HG02938 (cell line): Measurements from ENCODE around the gene TRIM31.
"Not testable (repeated sequence)": the region's sequence is repeated elsewhere in the genome, so short reads cannot be mapped to it uniquely, and the experiment has no call there.

Experiments
- ATAC-seq: cut with Tn5 transposase; IDR thresholded peaks from one replicate; pipeline ENCODE4 v1.9.1; 2021; ENCODE audit warnings: mild to moderate bottlenecking, moderate library complexity; ENCODE audit not compliant: unreplicated experiment

The TRIM31 gene

GRCh38 chr6:30118691-30119090 lies 5.8 kb upstream of the TRIM31 start:
- not testable (repeated sequence) for ATAC-seq

DNA sequence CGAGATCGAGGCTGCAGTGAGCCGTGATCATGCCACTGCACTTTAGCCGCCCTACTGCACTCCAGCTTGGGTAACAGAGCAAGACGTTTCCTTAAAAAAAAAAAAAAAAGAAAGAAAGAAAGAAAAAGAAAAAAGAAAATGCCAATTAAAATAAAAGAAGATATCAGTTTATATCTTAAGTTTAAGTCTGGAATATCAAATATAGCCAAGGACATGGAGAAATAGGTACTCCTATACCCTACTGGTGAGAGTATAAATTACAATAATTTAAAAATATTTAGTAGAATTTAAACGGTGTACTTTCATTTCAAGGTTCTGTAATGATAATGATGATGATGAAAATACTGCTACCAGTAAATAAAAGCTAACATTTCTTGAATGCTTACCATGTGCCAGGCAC lies 3.8 kb upstream of the TRIM31 start:
- ATAC-seq, result no peak

DNA sequence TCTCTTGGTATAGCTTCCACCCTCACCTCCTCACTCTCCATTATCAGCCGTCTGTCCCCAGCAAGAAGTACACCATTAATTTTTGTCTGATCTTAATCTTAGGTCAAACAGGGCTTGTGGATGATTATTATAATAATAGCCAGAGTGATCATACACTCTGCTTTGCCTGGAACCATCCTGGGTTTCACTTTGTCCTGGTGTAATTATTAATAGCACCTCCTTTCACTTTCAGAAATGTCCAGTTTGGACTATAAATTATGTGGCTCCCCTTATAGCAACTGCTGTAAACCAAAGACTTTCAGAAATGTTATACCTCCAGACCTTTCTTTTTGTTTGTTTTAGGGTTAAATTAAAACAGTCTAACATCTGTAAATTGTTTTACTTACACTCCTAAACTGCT lies 951 bp upstream of the TRIM31 start:
- ATAC-seq, result no peak

DNA sequence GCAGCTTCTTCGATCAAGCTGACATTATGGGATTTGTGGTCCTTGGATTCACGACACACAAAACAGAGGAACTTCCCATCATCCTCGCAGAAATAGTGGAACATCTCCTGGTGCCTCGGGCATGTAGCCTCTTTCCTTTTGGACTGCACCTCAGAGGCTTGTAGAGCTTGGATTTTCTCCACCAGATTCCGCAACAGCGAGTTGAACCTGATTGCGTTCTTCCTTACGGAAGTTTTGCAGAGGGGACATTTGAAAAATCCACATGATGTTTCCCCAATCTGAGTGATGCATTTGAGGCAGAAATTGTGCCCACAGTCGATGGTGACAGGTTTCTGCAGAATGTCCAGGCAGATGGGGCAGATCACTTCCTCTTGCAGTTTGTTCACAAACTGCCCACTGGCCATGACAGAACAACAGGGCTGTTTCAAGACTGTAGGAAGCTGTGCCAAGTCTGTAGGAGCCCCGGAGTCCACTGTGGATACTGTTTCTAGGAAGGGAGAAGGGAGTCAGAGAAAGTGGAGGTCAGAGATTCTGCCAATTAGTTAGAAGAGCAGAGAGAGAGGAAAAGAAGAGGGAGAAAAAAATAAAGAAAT lies 392 bp downstream of the TRIM31 start:
- no peak for ATAC-seq

GRCh38 chr6:30111266-30111856 lies 1.5 kb downstream of the TRIM31 start:
- ATAC-seq, result no peak

- ATAC-seq, result no peak
Observed at GRCh38 chr6:30104661-30105060, 8.2 kb downstream of the TRIM31 start.

- ATAC-seq, result no peak
Observed at GRCh38 chr6:30103872-30104179, 9.1 kb downstream of the TRIM31 start.

GRCh38 chr6:30102970-30103871 lies 9.7 kb downstream of the TRIM31 start:
- peak; percentile 61 for ATAC-seq

DNA sequence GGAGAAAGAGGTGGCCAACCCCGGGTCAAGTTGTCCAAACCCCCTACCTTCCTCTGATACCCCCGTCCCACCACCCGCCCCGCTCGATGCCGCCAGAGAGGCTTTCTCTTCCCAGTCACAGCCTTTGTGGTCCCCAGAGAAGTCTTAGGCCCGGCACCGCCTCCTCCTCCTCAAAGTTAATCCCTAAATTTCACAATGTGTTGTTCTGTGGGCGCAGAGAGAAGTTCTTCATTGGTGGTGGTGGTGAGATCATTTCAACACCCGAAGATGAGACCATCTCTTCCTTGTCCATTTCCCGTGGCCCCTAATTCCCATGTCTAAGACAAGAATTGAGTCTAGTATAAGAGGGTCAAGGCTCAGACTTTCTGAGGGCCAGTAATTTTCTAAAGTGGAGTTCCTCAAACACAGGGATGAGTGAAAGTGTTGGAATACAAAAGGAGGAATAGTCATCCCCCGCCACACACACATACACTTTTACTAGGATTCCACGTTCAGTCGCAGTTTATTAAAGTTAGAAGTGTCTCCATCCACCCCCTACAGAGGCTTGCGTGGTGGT lies 10.4 kb downstream of the TRIM31 start:
- ATAC-seq, result no peak

DNA sequence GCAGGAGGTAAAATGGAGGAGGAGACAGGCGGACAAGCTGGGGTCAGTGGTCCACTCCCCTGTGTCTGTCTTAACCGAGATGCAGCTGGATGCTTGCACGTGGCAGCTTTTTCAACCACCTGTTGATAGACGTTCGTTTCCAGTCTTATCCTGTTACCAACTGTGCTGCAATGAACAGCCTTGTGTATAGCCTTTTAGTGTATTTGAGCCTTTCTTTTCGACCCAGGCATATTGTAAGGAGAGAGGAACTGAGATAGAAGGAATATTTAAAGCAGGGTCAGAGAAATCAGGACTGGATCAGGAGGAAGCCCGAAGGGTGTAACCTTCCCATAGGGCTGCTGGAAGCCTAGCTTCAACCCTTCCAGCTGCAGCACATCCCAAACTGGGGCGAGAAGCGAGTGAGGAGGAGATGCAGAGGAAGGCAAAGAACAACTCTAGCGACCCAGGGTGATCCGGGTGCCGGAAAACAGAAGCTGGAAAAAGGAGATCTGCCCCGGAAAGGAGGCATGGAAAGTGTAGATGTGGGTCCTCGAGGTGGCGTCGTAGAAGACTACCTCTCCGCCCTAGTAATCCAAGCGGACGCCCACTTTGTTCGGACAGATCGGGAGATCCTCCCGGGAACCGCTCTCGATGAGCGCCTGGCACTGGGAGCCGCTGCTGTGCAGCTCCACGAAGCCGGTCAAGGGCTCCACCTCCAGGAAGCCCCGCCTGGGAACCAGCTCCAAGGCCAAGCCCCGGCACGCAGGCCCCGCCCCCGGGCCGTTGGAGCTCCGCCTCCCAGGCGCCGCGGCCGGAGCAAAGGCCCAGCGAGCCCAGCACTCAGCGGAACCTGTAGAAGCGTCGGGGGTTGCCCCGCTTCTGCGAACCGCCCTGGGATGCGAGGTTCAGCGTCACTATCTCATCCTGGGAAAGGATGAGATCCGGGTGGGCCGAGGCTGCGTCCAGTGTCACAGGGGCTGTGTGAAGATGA lies 11.2 kb downstream of the TRIM31 start:
- ATAC-seq, result no peak

- ATAC-seq, result no peak
Observed at GRCh38 chr6:30100585-30101443, 12.1 kb downstream of the TRIM31 start.

GRCh38 chr6:30100154-30100553 lies 12.7 kb downstream of the TRIM31 start:
- ATAC-seq, result no peak

DNA sequence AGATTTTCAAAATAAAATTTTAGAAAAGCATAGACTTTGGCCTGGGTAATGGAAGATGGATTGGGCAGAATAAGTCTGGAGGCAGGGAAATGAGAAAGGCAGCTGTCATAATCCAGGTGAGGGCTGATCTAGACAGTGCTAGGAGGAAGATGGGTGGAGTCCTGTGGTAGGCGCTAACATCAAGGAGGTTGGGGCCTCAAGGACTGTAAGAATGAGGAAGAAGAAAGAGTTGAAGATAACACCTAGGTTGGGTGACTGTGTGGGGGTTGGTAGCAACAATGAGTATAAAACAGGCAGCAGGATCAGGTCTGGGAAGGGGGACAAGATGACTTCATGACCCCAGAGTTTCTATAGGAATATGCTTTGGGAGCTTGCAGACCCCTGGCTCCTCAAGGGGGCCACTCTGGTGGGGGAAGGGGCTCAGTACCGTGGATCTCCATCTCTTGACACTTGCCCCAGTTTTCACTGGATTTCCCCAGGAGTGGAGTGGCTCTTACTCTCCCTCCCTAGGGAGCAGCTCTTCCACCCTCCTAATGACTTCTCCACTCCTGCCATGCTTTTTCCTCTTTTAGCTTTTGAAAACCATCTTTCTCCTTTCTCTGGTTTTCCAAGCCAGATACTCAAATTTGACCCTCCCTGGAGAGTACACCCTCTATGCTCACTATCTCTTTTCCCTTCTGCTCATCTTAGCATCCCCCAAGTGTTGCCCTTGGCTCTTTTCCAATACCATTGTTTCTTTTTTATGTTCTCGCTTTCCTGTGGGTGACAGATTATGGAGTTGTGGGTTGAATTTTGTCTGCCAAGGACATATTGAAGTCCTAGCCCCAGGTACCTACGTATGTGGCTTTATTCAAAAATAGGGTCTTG lies 14.8 kb downstream of the TRIM31 start:
- ATAC-seq, result no peak

DNA sequence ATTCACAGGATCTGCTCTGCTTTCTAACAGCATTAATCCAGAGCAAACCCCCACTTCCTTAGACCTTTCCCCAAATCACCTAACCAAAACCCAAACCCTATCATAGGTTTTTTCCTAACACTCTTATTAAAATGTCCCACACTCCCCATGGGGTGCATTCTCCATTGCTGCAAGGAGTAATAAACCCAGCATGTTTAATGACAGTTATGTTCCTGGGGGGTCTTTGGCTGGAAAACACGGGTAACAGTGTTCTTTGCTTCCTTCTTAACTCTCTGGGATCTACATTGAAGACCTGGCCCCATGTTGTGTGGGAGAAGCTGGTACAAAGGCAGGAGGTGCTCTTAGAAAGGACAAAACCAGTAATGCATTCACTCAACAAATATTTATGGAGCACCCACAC lies 16.1 kb downstream of the TRIM31 start:
- no peak for ATAC-seq

DNA sequence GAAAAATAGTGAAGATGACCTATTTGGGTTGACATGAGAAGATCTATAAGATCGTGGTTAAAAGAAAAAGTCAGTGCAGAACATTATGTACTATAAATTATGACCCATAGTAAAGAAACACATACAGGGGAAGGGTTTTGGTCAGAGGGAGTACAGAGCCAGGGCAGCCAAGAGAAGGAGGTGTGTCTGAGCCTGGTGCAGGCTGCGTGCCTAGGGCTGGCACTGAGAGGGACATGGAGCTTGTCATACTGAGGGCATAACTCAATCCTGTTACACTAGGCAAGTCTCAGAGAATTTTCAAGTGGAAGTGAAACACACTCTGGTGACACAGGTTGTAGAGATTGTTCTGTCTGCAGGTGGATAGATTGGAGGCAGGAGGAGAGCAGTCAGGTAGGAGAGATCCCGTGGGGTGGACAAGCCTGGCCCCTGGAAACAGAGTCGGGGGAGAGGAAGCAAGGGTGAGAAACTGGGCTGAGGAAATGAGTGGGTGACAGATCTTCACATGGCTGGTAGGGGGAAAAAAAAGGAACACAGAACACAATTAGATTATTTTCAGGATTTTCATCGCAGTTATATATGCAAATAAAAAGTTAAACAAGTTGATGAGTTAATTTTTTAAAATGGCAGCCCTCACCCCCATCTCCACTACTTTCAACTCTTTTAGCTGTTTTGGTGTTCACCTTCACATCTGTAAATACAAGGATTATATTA lies 18.8 kb downstream of the TRIM31 start:
- no peak for ATAC-seq

DNA sequence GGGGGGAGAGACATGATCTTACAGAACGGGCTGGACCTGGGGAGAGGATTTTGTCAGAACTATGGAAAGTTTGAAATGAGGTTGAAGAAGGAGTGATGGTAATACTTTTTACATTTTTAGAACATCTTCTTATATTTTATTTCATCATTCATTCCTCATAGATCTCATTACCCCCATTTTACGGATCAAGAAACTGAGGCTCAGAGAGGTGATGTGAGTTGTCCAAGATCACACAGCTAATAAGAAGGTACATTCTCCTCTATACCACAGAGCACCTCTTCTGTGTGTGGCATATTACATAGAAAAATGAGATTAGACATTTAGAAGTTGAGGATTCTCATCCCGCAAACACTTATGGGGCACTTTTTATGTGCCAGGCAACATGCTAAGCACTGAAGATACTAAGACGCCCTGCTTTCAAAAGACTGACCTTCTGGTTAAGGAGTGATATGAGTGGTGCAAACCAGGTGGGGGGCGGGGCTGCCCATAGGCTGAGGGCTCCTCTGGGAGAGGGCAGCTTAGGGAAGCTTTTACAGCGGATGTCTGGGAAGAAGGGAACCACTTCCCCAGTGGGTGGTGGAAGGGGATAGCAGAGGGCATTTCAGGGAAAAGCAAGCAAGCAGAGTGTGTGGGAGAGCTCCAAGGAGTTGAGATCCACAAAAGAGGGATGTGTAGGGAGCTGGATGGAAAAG lies 19.9 kb downstream of the TRIM31 start:
- ATAC-seq, result no peak

DNA sequence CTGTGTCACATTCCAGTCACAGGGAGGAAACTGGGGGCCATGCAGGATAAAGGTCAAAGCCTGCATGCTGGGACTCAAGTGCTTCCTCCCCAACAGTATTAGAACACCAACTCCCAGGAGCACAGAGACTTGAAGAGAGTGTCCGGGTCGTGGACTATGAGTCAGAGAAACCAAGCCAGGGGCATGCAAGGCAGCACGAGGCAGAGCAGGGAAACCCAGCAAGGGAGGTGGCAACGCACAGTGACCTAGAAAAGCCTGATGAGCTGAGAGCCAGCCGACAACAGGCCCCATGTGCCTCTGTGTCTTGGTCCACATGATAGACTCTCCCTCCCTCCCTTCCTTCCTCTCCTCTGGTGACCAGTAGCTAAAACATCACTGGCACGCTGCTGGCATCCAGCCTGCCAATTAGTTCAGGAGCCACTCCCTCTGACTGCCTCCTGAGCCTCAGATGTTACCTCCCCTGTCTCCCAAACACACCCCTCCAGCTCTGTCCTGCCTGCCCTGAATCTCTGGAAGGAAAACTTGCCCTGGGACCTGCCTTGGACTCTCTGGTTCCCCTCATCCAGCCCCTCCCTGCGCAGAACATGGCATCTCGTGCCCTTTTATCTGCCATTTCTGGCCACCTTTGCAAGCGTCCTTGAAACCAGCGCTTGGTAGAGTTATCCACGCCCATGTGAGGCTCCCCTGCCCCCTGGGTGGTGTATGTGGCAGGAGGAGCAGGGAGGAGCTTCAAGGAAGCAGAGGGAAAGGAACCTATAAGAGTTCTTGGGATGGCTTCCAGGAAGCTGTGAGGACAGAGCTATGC lies 21.1 kb downstream of the TRIM31 start:
- no peak for ATAC-seq
